PC-9 (cell line): Measurements from ENCODE around the gene INPP4A. TPM values are rescaled to one million over a fixed set of nuclear protein-coding genes. Genes with fewer than 3 reads are reported as not detected.
A peak's percentile ranks its signal among the peaks of the same experiment; 100 is the strongest.

Source experiments
- BruUV-seq: library from RNA; stranded (reverse); fragments of 400-500 nt; replicated peaks from 2 replicates; lab custom pipeline; 2021; lab: Mats Ljungman, UMichigan
- CTCF ChIA-PET: fragments of 300-600 bp; sonication (Branson Sonifier 250); formaldehyde crosslinking; loops from one replicate; lab custom pipeline; 2022; ENCODE audit warnings: antibody characterized with exemption; lab: Charles Lee
- POLR2A ChIA-PET: fragments of 300-600 bp; sonication (Branson Sonifier 250); formaldehyde crosslinking; loops from one replicate; lab custom pipeline; 2022; ENCODE audit warnings: antibody characterized with exemption; ENCODE audit not compliant: unreplicated experiment; lab: Charles Lee
- DNase-seq, 2 experiments: peaks; one replicate each; pipeline versions ENCODE4 v3.0.0 to v3.0.0-alpha.2; 2015 to 2022; ENCODE audit warnings: mixed read lengths in 1 of 2
- H2AFZ ChIP-seq: fragments of 200-600 bp; sonication (generic); 2 replicates; pipeline ENCODE4 v1.8.1; 2017; ENCODE audit warnings: antibody characterized with exemption
- H3F3A ChIP-seq: fragments of 200-600 bp; sonication (generic); 2 replicates; pipeline ENCODE4 v1.8.1; 2017; ENCODE audit warnings: antibody characterized with exemption, mild to moderate bottlenecking, low read depth; ENCODE audit not compliant: insufficient read depth
- H3K27ac ChIP-seq: fragments of 200-600 bp; sonication (generic); 2 replicates; pipeline ENCODE4 v1.6.1; 2016; ENCODE audit warnings: mixed run types
- H3K27me3 ChIP-seq: fragments of 200-600 bp; sonication (generic); 2 replicates; pipeline ENCODE4 v1.6.1; 2016; ENCODE audit warnings: low read depth, mixed run types; ENCODE audit not compliant: insufficient read depth
- H3K36me3 ChIP-seq: fragments of 200-600 bp; sonication (generic); 2 replicates; pipeline ENCODE4 v1.6.1; 2016; ENCODE audit warnings: low read depth, mixed run types
- H3K4me1 ChIP-seq: fragments of 200-600 bp; sonication (generic); replicated peaks from 2 replicates; pipeline ENCODE4 v1.6.1; 2016; ENCODE audit warnings: mixed run types; ENCODE audit not compliant: insufficient read depth
- H3K4me2 ChIP-seq: fragments of 200-600 bp; sonication (generic); 2 replicates; pipeline ENCODE4 v1.6.1; 2017; ENCODE audit warnings: mixed run types
- H3K4me3 ChIP-seq: fragments of 200-600 bp; sonication (generic); 2 replicates; pipeline ENCODE4 v1.6.1; 2016; ENCODE audit warnings: mixed run types
- H3K79me2 ChIP-seq: fragments of 200-600 bp; sonication (generic); 2 replicates; pipeline ENCODE4 v1.6.1; 2017; ENCODE audit warnings: low read depth, mixed run types
- H3K9me2 ChIP-seq: fragments of 200-600 bp; sonication (generic); 2 replicates; pipeline ENCODE4 v1.8.1; 2017; ENCODE audit warnings: mild to moderate bottlenecking; ENCODE audit not compliant: insufficient read depth
- H3K9me3 ChIP-seq: fragments of 200-600 bp; sonication (generic); 2 replicates; pipeline ENCODE4 v1.8.1; 2016; ENCODE audit warnings: low read depth; ENCODE audit not compliant: insufficient read depth
- H4K20me1 ChIP-seq: fragments of 200-600 bp; sonication (generic); 2 replicates; pipeline ENCODE4 v1.8.1; 2017; ENCODE audit not compliant: insufficient read depth
- CTCF ChIP-seq: fragments of 200-600 bp; sonication (generic); conservative IDR thresholded peaks from 2 replicates; pipeline ENCODE4 v1.6.1; 2017; ENCODE audit warnings: mixed run types, antibody characterized with exemption, mild to moderate bottlenecking, moderate library complexity
- EZH2 ChIP-seq: fragments of 200-600 bp; sonication (generic); IDR thresholded peaks from 2 replicates; pipeline ENCODE4 v1.8.0; 2017; ENCODE audit warnings: antibody characterized with exemption, low read depth
- intact Hi-C: fragments of 100-400 bp; cut with micrococcal nuclease; formaldehyde crosslinking; loops from one replicate; pipeline ENCODE4 v1.10.0; 2022; ENCODE audit not compliant: unreplicated experiment
- total RNA-seq: library from RNA; stranded (reverse); gene quantifications from 2 replicates; pipeline ENCODE4 v1.2.3, GENCODE V29; 2021

Gene INPP4A
- total RNA-seq, 1 experiment from 2014 or later = 52.9 TPM

- Histone ChIP-seq H3K9me3 (peaks cover 7% of the 10 kb centered on the region; the same call in 1 of the 2 replicates), H3K4me3 (no peak overlapping the region), H3K27ac (peak overlapping the region; percentile 23; the same call in 1 of the 2 replicates), H3K27me3 (no peaks in the 10 kb centered on the region), H3F3A (no peaks in the 10 kb centered on the region), H4K20me1 (no peaks in the 10 kb centered on the region), H3K4me2 (peak overlapping the region; percentile 29), H3K36me3 (no peaks in the 10 kb centered on the region), H3K79me2 (0 out of 2 replicates have a peak, but pooled peaks cover 12% of the 10 kb centered on the region), H2AFZ (no peak overlapping the region), H3K9me2 (no peaks in the 10 kb centered on the region), H3K4me1 (peaks cover 37% of the 10 kb centered on the region)
- peak in 1 of 2 experiments; percentile 69 for DNase-seq
- intact Hi-C loops = loop anchor here (5.0 kb wide), 1 partner anchor 43 kb away; no protein-coding TSS in a partner anchor
- CTCF ChIA-PET = interaction anchor here (1.5 kb wide), 1 partner anchor 13 kb away, joined by 4 read pairs; no protein-coding TSS in a partner anchor
- TF ChIP-seq EZH2 = no peak
- TF ChIP-seq CTCF = no peak
- POLR2A ChIA-PET = no interaction called here
- BruUV-seq = no TSS peak
Measured at GRCh38 chr2:98500561-98500960, 55.9 kb downstream of the INPP4A start.

GRCh38 chr2:98501223-98501622 lies 56.6 kb downstream of the INPP4A start:
- H3K27ac ChIP-seq = no peak overlapping the region

GRCh38 chr2:98501876-98502275 lies 57.2 kb downstream of the INPP4A start:
- intact Hi-C loops = loop anchor here (1.0 to 5.0 kb wide), 2 partner anchors 19 to 45 kb away; no protein-coding TSS in a partner anchor
- ChIA-PET POLR2A (no interaction called here), CTCF (no interaction called here)
- Histone ChIP-seq H3K9me2 (no peaks in the 10 kb centered on the region), H2AFZ (no peak overlapping the region), H3K79me2 (0 out of 2 replicates have a peak, but pooled peaks cover 12% of the 10 kb centered on the region), H3K36me3 (no peaks in the 10 kb centered on the region), H3K27me3 (no peaks in the 10 kb centered on the region), H4K20me1 (no peaks in the 10 kb centered on the region), H3K27ac (peak overlapping the region; percentile 69), H3K4me3 (no peak overlapping the region), H3K4me1 (peaks cover 37% of the 10 kb centered on the region), H3K4me2 (peak overlapping the region; percentile 59), H3F3A (no peaks in the 10 kb centered on the region), H3K9me3 (no peaks in the 10 kb centered on the region; the same call in 1 of the 2 replicates)
- no peak for TF ChIP-seq EZH2
- TF ChIP-seq CTCF = no peak
- DNase-seq = no peak
- BruUV-seq = no TSS peak

More at GRCh38 chr2:98501223-98501622, 56.6 kb downstream of the INPP4A start:
- DNase-seq = no peak
- intact Hi-C loops = loop anchor here (5.0 kb wide), 1 partner anchor 44 kb away; no protein-coding TSS in a partner anchor
- Histone ChIP-seq H3F3A (no peaks in the 10 kb centered on the region), H4K20me1 (no peaks in the 10 kb centered on the region), H3K36me3 (no peaks in the 10 kb centered on the region), H3K9me3 (peaks cover 6% of the 10 kb centered on the region; the same call in 1 of the 2 replicates), H3K79me2 (0 out of 2 replicates have a peak, but pooled peaks cover 12% of the 10 kb centered on the region), H3K4me1 (peaks cover 37% of the 10 kb centered on the region), H3K27me3 (no peaks in the 10 kb centered on the region), H3K9me2 (no peaks in the 10 kb centered on the region), H3K4me3 (no peak overlapping the region), H2AFZ (no peak overlapping the region), H3K4me2 (no peak overlapping the region)
- no TSS peak for BruUV-seq
- POLR2A ChIA-PET = no interaction called here
- CTCF ChIA-PET = interaction anchor here (1.5 kb wide), 1 partner anchor 13 kb away, joined by 4 read pairs; no protein-coding TSS in a partner anchor
- TF ChIP-seq EZH2 (no peak), CTCF (no peak)
